Measurements from ENCODE around the gene OST4. TPM values are rescaled to one million over a fixed set of nuclear protein-coding genes. Genes with fewer than 3 reads are reported as not detected.

Gene OST4
- 543 to 595 TPM (median 559 TPM) in 5 replicates for total RNA-seq (2022; extraction: Qiagen RNA extraction)

GRCh38 chr2:27071277-27071989 is at the start of gene OST4:
TSS of gene OST4 (minus strand) at chr2:27071654.

DNA sequence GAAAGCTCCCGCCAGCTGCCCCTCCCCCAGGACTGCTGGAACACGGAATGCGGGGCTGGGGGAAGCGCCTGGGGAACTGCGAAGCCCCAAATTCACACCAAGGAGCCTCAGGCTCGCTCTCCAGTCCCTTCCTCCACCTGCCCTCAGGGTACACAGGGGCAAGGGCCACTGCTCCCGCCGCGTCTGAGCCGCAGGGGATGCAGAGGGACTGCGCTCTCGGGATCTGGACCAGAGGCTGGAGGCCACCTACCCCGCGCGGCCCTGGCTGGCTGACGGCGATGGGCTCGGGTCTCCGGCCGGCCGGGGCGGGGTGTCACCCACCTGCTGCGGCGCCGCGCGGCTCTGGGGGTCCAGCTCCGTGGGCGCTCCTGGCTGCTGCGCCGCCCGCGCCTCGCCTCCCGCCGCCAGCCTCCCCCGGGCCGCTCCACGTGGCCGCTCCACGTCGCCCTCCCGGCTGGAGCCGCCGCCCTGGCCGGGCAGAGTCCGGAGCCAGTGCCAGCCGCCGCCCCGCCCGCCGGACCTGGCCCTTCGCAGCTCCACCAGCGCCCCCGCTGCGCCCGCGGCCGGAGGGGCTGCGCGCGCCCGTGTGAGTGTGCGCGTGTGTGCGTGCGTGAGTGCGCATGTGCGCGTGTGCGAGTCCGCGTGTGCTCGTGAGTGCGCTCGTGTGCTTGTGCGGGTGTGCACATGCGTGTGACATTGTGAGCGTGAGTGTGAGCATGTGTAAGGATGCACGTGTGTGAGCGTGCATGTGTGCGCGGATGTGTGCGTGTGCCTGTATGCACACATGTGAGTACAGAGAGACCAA is 47.3 kb upstream of the OST4 start, which contains the start of gene CGREF1:
CGREF1 (minus strand) TSS at position 604 of the 805 bp plus-strand sequence. CDS start 14,762 bp downstream, outside the sequence.

DNA sequence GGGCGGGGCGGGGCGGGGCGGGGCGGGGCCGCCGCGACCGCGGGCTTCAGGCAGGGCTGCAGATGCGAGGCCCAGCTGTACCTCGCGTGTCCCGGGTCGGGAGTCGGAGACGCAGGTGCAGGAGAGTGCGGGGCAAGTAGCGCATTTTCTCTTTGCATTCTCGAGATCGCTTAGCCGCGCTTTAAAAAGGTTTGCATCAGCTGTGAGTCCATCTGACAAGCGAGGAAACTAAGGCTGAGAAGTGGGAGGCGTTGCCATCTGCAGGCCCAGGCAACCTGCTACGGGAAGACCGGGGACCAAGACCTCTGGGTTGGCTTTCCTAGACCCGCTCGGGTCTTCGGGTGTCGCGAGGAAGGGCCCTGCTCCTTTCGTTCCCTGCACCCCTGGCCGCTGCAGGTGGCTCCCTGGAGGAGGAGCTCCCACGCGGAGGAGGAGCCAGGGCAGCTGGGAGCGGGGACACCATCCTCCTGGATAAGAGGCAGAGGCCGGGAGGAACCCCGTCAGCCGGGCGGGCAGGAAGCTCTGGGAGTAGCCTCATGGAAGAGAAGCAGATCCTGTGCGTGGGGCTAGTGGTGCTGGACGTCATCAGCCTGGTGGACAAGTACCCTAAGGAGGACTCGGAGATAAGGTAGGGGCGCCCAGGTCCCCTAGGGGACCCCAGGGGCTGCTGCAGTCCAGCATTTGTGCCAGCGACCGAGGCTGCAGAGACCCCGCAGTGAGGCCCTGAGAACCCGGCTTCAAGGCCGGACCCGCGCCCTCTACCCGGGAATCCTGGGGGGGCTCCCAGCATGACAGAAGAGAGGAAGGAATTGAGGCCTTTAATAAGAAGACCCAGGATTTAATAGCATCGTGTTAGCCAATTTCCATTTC is 15.5 kb upstream of the OST4 start, which contains the start of gene KHK:
KHK (plus strand) TSS at position 49 of the 870 bp plus-strand sequence; CDS start at position 537, 488 bp downstream.

GRCh38 chr2:27078267-27079194 is 7.1 kb upstream of the OST4 start, which contains the start of gene EMILIN1:
TSS of gene EMILIN1 (plus strand) at chr2:27078615. CDS start at chr2:27079066, 451 bp downstream.

DNA sequence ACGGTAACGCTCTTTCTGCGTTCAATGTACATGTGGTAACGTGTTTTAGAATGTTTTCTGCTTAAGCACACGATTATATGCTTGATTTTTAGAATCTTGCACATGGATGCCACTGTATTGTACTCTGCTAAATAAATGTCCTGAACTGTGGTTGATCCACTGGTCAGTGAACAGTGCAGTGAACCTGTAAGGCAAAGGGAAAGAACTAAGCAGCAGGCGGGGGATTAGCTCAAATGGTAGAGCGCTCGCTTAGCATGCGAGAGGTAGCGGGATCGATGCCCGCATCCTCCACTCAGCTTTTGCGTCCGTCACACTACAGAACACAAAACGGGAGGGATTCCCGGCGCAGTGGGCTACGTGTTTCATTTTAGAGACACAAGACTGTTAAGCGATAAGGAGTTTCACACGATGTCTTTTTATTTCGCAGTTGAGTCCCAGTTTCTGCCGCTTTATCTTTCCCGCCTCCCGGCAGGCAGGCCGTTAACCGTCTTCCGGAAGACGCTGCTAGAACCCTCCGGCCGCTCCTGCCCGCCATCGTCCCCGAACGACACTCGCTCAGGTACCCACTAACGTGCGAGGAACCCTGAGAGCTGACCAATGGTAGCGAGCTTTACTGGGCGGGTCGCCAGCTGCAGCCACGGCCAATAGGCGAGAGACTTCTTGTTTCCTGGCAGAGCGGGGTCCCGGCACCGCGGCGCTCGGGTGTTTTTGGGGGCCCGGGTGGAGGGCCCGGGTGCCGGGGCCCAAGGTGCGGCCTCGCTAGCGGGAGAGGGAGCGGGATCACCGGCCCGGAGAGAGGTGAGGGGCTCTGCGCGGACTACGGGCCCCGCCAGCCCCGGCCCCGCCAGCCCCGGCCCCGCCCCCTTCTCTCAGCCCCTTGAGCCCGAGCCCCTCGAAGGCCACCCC is 20.2 kb downstream of the OST4 start, which contains the start of gene AGBL5:
AGBL5 (plus strand) TSS at position 673 of the 906 bp plus-strand sequence. CDS start 1,291 bp downstream, outside the sequence.

GRCh38 chr2:27032495-27033252 is 38.8 kb downstream of the OST4 start, which contains the start of gene TMEM214:
TSS of gene TMEM214 (plus strand) at chr2:27032965. CDS start at chr2:27033016, 51 bp downstream.

Other genes with a start within 250 kb of the OST4 start
- 3.8 to 6.8 TPM (median 5.0 TPM) in 5 replicates for gene DPYSL5, start 223.5 kb downstream of the OST4 start, total RNA-seq (2022; extraction: Qiagen RNA extraction)
- gene MAPRE3, start 101.0 kb downstream of the OST4 start, total RNA-seq (2022; extraction: Qiagen RNA extraction), result 12.2 to 14.0 TPM (median 12.7 TPM) in 5 replicates
- gene TMEM214, start 38.7 kb downstream of the OST4 start, total RNA-seq (2022; extraction: Qiagen RNA extraction), result 54.2 to 72.9 TPM (median 69.3 TPM) in 5 replicates
- gene AGBL5, start 20.0 kb downstream of the OST4 start, total RNA-seq (2022; extraction: Qiagen RNA extraction), result 30.0 to 34.0 TPM (median 32.4 TPM) in 5 replicates
- 0.37 to 0.50 TPM (median 0.47 TPM) in 5 replicates for gene EMILIN1, start 7.0 kb upstream of the OST4 start, total RNA-seq (2022; extraction: Qiagen RNA extraction)
- gene KHK, start 15.1 kb upstream of the OST4 start, total RNA-seq (2022; extraction: Qiagen RNA extraction), result 7.5 to 11.0 TPM (median 9.5 TPM) in 5 replicates
- 7.2 to 8.5 TPM (median 7.7 TPM) in 5 replicates for gene CGREF1, start 47.5 kb upstream of the OST4 start, total RNA-seq (2022; extraction: Qiagen RNA extraction)
- gene ABHD1, start 52.2 kb upstream of the OST4 start, total RNA-seq (2022; extraction: Qiagen RNA extraction), result 1.2 to 1.8 TPM (median 1.3 TPM) in 5 replicates
- 52.9 to 69.5 TPM (median 65.0 TPM) in 5 replicates for gene PREB, start 63.0 kb upstream of the OST4 start, total RNA-seq (2022; extraction: Qiagen RNA extraction)
- gene PRR30, start 67.8 kb upstream of the OST4 start, total RNA-seq (2022; extraction: Qiagen RNA extraction), result not detected in 5 replicates
- gene TCF23, start 77.3 kb upstream of the OST4 start, total RNA-seq (2022; extraction: Qiagen RNA extraction), result not detected in 5 replicates
- 208 to 219 TPM (median 213 TPM) in 5 replicates for gene ATRAID, start 140.4 kb upstream of the OST4 start, total RNA-seq (2022; extraction: Qiagen RNA extraction)
- gene SLC5A6, start 140.6 kb upstream of the OST4 start, total RNA-seq (2022; extraction: Qiagen RNA extraction), result 68.6 to 73.0 TPM (median 71.5 TPM) in 5 replicates
- 58.1 to 68.9 TPM (median 65.2 TPM) in 5 replicates for gene CAD, start 145.7 kb upstream of the OST4 start, total RNA-seq (2022; extraction: Qiagen RNA extraction)
- 2.4 to 4.1 TPM (median 3.9 TPM) in 5 replicates for gene SLC30A3, start 191.4 kb upstream of the OST4 start, total RNA-seq (2022; extraction: Qiagen RNA extraction)
- not detected in 5 replicates for gene DNAJC5G, start 203.8 kb upstream of the OST4 start, total RNA-seq (2022; extraction: Qiagen RNA extraction)
- gene TRIM54, start 210.8 kb upstream of the OST4 start, total RNA-seq (2022; extraction: Qiagen RNA extraction), result 0.45 to 0.71 TPM (median 0.61 TPM) in 5 replicates
- 0.48 to 2.5 TPM (median 1.6 TPM) in 5 replicates for gene UCN, start 236.8 kb upstream of the OST4 start, total RNA-seq (2022; extraction: Qiagen RNA extraction)